HG03460 (cell line): Measurements from ENCODE around the gene IL31.
"Not testable (repeated sequence)": the region's sequence is repeated elsewhere in the genome, so short reads cannot be mapped to it uniquely, and the experiment has no call there.

ENCODE experiments used
- ATAC-seq: cut with Tn5 transposase; IDR thresholded peaks from one replicate; pipeline ENCODE4 v1.9.1; 2021; ENCODE audit not compliant: unreplicated experiment

The IL31 gene

GRCh38 chr12:122194804-122195203 is 20.8 kb upstream of the IL31 start:
- no peak for ATAC-seq

- no peak for ATAC-seq
These were observed 18.4 kb upstream of the IL31 start for GRCh38 chr12:122192441-122192840.

DNA sequence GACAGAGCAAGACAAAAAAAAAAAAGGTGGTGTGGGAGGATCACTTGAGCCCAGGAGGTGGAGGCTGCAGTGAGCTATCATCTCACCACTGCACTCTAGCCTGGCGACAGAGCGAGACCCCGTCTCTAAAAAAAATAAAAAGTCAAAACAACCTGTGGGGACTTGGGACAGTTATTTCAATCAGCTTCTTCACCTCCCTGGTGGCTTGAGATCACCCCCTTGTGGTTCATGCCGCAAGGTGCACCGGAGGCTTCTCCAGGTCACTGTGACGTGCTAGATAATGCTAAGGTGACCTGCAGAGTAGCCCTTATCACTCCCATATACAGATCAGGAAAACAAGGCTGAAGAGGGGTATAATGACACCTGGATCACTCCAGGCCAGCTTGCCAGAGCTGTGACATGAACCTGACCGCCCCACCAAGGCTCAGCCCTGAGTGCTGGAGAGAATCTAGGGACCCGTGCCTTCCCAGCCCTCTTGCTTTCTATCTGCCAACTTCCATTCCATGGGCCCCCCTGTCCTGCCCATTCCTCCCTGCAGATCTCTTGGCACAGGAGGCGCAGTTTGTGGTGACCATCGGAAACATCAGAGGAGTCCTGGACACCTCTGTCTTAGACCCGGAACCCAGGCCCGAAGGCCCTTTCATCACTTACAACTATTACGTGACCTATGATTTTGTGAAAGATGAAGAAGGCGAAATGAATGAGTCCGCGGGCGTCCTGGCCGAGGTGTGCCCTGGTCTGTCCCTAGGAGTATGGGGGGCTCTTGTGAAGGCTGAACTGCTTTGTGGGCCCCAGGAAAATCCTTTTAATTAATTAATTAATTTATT is 17.0 kb upstream of the IL31 start:
- no peak for ATAC-seq

DNA sequence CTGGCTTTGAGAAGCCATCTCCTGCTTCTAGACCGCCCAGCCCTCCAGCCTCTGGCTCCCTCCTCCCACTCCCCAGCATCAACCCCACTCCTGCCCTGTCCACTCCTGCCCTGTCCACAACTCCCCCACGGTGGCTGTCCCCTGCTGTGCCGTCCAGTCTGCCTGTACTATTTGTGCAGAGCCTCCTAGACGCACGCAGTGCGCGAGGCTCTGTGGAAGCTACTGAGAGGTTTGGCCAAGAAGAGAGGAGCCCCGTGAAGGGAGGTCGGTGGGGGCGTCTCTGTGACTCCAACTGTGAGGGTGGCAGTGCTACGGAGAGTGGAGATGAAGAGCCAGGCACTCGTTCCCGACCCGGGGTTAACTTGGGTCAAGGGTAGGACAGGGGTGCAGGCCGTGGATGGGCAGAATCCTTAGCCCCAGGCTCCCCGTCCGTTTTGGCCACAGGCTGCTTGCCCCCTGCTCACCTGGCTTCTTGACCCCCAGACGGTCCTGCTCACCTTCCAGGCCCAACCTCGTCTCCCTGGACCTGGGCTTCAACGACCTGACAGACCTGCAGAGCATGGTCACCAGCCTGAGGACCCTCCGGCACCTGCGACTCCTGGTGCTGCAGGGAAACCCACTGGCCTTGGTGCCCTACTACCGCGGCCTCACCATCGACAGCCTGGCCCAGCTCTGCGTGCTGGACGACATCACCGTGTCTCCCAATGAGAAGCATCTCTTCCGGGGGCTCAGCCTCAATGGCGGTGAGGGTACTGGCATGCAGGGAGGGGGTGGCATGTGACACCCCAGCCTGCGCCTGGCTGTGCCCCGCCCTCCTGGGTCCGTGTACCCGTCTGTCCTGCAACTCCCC is 15.8 kb upstream of the IL31 start:
- ATAC-seq, result no peak

DNA sequence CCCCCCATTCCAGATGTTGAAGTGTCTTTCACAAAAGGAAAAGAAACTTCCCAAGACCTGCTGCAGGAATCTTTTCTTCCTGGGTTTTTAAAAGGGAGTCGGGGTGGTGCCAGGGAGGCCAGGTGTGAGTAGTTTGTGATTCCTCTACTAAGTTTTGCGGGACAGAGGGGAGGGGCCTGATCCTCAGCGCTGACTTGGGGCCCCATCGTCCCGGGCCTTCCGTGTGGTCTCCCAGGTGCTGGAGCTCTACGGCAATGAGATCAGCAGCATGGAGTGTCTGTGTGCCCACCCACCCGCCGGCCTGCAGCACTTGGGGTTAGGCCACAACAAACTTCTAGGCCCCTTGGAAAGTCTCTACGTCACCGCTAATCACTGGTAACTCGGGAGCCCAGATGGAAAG is 13.4 kb upstream of the IL31 start:
- no peak for ATAC-seq

DNA sequence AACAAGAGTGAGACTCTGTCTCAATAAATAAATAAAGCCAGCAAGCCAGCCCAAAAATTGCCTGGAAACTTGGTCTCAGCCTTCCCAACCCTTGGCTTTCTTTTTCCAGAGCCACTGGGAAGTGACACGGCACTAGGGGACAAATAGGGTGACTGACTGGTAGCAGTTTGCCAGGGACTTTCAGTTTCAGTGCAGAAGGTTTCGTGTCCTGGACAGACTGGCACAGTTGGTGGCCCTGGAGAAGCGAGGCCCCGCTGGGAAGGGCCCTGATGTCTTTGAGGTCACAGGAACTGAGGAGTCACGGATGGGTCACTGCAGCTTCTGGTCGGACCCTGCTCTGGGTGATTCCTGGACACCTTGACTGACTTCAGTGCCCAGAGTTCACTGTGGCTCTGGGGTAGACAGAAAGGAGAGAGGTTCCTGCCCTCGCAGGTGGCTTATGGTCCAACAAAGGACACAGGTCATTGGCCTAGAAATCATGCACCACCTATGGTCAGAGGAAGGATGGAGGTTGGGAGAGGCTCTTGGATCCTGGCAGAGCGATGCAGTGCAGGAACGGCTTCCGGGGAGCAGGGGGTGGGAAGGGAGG is 11.6 kb upstream of the IL31 start:
- no peak for ATAC-seq

GRCh38 chr12:122185079-122185478 is 11.1 kb upstream of the IL31 start:
- ATAC-seq, result no peak

GRCh38 chr12:122184517-122184916 is 10.5 kb upstream of the IL31 start:
- no peak for ATAC-seq

GRCh38 chr12:122183588-122183940 is 9.5 kb upstream of the IL31 start:
- no peak for ATAC-seq

DNA sequence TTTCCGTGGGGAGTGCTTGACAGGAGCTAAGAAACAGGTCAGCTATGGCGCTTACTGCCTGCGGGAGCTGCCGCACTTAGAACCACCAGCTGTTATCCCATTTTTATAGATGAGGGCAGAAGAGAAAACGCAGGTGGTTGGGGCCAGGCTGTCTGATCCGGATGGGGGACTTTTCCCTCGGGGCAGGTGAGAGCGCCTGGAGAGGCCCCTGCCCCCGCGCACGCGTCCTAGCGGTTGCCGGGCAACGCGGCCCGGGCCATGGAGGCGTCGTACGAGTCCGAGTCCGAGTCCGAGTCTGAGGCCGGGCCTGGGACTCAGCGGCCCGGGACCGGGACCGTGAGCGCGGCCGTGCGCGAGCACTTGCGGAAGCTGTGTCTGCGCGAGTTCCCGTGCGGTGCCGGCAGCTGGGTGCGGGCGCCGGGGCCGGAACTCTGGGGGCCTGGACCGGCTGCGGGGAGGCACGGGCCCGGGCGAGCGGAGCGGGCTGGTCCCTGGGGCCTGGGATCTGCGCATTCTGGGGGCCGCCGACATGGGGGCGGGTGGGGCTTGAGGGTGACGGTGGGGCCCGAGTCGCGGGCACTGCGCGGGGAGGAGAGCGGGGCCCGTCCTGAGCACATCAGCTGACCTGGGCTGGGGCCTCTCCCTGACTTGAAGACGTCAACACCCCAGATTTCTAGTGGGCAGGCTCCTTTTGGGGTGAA is 9.0 kb upstream of the IL31 start, which contains the start of gene LRRC43:
LRRC43 (plus strand) TSS at position 237 of the 701 bp plus-strand sequence; CDS start at position 259, 22 bp downstream.
- ATAC-seq, result no peak

GRCh38 chr12:122176473-122176872 is 2.5 kb upstream of the IL31 start:
- ATAC-seq, result not testable (repeated sequence)

DNA sequence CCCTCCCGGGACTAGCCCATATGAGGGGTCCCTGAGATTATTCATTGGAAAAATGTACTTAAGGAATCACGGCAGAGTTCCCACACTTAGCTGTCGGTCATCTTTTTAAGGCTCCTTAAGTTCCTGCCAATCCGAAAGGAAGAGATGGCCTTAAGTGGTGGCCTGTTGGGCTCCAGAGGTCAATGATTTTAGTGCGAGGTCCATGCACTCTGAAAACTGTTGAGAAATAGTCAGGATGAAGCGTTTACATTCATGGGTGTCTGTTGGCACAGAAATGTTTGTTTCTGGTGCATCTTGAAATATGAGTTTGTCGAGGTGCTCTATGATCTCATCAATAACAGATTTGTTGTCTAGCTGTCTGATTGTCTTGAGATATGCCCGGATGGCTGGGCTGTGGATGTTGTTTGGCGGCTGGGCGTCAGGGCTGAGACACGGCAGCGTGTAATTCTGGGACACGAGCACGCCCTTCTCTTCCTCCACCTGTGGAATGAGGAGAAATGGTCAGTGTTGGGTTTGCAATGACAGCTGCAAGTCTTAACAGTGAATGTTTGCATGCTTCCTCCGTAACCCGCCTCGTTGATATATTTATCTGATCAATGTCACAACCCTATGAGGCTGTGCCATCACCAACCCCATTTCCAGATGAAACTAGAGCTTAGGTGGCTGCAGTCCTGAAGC is 1.6 kb downstream of the IL31 start:
- ATAC-seq, result no peak

- no peak for ATAC-seq
These were observed 2.6 kb downstream of the IL31 start for GRCh38 chr12:122171399-122171798.

GRCh38 chr12:122168492-122168891 is 5.5 kb downstream of the IL31 start:
- no peak for ATAC-seq

- ATAC-seq, result no peak
These were observed 6.6 kb downstream of the IL31 start for GRCh38 chr12:122167356-122167925.

DNA sequence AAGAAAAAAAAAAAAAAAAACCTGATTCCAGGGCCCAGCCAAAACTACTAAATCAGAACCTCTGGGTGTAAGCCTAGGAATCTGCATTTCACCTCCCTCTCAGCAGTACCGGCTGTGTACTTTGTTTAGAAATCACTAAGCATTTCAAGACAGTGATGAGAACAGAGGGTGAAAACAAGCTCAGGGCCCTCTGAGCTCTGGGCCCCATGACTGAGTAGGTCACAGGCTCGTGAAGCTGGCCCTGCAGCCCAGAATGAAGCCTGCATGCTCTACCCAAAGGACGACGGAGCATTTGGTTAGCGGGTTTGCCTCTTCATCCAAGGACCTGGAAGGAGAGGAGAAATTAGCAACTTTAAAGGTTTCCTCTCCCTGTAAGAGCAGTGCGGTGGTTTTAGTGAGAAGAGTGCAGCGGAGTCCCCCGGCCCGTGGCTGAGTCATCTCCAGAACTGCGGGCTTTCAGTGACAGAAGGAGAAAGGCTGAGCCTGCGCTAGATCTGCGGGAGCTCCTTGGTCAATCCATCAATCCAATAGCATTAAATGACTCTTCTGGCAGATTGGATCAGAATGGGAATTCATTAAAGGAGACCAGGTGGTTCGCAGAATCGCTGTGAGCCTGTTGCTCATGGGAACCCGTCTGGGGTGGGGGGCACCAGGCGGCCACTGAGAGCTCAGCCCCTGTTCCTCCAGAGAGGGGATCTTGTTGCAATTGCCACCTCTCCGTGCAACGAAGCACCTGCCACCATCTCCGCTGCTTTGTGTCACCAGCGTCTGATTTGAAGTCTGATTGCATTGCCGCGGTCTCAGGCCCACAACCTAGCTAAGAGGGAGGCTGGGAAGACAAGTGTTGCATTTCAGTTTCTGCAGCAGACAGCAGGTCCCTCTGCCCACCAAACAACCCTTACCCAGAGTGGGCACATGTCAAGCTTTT is 7.3 kb downstream of the IL31 start:
- no peak for ATAC-seq

GRCh38 chr12:122162976-122163375 is 11.0 kb downstream of the IL31 start:
- no peak for ATAC-seq

GRCh38 chr12:122161682-122162081 is 12.3 kb downstream of the IL31 start:
- ATAC-seq, result no peak

DNA sequence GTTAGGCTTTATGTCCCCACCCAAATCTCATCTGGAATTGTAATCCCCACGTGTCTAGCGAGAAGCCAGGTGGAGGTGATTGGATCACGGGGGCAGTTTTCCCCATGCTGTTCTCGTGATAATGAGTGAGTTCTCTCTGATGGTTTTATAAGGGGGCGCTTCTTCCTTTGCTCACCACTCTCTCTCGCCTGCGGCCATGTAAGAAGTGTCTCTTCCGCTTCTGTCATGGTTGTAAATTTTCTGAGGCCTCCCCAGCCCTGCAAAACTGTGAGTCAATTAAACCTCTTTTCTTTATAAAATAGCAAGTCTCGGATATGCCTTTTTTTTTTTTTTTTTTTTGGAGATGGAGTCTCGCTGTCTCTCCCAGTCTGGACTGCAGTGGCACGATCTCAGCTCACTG is 13.3 kb downstream of the IL31 start:
- ATAC-seq, result no peak
